NCI-H2196 treated with DMSO at 0.1 percent for 48 hours (cell line): ENCODE measurements around the gene CDH23.

Experiments
- DNase-seq: peaks from one replicate; lab custom pipeline; 2025; ENCODE audit not compliant: unreplicated experiment; lab: John Stamatoyannopoulos, UW

CDH23 gene

DNA sequence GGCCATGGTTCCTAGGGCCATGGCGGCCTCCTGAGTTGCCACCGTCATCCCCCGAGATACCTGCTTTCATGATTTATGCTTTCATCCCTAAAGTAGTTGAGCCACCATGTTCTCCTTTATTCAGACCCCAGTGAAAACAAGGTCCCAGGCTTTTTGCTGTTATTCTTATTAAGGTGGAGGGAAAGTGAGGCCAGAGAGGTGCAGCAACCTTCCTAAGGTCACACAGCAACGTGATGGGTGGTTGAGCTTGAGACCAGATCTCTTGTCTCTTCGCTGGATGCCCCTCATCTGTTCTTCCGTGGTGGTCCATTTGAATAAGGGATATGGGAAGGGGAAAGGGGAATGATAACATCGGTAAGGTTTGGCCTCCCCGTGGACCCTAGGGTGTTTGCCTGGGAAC, 180.6 kb downstream of the CDH23 start:
- no peak for DNase-seq

GRCh38 chr10:71578069-71578468, 181.3 kb downstream of the CDH23 start:
- no peak for DNase-seq

GRCh38 chr10:71579668-71580067, 182.9 kb downstream of the CDH23 start:
- no peak for DNase-seq

GRCh38 chr10:71580415-71580814, 183.7 kb downstream of the CDH23 start:
- no peak for DNase-seq

DNA sequence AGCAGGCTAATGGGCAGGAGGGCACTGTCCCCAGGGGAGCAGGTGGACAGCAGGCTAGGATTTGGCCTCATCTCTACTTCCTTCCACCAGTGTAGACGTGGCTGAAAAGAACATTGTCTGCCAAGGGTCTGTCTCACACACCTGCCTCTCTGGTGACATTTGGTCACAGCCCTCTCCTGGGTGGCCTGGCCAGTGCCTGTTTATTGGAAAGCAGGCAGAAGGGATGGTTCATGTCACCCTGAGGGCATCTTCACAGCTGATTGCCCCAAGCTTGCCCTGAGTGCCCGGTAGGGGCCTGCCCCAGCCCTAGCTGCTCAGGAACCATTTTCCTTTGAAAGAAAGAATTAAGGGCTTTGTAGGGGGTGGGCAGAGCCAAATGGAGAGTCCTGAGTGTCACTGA, 184.2 kb downstream of the CDH23 start:
- DNase-seq: no peak

DNA sequence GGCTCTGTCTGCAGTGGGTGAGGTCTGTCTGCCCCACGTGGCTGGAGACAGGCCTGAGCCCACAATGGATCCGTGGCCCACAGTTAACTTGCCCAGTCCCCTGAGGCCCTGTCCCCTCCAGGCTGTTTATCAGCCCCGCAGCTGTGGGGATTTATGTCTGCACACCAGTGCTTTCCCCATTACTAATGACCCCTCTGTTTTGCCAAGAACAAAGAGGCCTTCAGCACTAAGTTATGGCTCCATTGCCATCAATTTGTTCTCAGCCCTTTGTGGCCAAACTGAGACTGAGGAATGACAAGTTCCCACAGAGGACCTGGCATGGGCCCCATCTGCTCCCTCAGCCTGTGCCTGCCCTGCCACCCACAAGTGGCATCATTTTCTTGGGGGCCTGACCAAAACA, 184.7 kb downstream of the CDH23 start:
- DNase-seq: no peak

DNA sequence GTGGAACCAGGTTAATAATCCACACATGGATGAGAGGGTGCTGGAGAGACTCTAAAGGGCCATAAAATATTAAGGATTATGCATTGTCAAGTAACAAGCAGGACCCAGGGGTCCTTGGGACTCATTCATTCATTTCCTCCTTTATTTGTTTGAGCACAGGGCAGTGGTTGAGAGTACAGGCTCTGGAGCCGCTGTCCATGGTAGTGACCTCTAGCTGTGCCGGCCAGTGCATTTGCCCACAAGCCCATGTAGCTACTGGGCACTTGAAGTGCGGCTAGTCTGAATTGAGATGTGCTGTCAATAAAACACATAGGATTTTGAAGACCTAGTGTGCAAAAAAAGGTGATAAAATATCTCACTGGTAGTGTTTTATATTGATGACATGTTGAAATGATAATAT, 185.3 kb downstream of the CDH23 start:
- no peak for DNase-seq

DNA sequence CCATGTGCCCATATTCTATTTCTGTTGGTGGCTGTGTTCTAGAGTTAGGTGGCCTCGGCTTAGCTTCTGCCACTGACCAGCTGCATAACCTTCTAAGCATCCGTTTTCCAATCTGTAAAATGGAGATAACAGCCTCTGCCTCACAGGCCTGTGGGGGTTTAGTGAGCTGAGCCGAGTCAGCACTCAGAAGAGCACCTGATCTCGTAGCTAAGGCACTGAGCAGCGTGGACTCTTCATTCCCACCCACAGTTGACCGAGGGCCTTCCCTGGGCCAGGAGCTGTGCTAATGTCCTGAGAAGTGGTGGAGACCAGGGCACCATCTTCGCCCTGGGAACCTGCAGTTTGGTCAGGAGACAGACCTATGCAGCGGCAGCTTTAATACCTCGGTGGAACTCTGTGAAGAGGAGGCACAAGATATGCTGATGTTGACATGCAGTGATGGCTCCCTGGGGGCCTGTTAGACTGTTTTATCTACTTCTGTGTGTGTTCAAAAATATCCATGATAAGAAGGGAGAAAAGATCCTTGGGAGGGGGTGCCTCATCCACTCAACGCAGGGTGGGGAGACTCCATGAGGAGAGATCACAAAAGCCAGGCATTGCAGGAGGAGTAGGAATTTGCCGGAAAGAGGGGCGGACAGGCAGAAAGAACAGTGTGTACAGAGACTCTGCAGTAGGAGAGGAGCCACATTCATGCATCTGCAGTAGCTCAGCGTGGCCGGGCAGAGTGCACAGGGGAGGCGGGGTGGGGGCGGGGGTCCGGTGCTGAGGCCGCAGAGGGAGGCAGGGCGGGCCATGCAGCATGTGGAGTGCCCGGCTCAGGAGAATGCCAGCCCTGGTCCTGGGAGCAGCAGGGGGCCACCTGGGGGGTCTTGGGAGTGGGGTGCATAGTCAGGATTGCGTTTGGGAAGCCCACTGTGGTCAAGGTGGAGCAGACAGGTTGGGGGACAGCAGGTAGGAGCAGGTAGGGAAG, 186.1 kb downstream of the CDH23 start:
- no peak for DNase-seq

GRCh38 chr10:71584461-71584860, 187.7 kb downstream of the CDH23 start:
- no peak for DNase-seq

GRCh38 chr10:71584902-71585563, 188.3 kb downstream of the CDH23 start:
- no peak for DNase-seq

GRCh38 chr10:71585564-71586290, 189.0 kb downstream of the CDH23 start:
- no peak for DNase-seq

DNA sequence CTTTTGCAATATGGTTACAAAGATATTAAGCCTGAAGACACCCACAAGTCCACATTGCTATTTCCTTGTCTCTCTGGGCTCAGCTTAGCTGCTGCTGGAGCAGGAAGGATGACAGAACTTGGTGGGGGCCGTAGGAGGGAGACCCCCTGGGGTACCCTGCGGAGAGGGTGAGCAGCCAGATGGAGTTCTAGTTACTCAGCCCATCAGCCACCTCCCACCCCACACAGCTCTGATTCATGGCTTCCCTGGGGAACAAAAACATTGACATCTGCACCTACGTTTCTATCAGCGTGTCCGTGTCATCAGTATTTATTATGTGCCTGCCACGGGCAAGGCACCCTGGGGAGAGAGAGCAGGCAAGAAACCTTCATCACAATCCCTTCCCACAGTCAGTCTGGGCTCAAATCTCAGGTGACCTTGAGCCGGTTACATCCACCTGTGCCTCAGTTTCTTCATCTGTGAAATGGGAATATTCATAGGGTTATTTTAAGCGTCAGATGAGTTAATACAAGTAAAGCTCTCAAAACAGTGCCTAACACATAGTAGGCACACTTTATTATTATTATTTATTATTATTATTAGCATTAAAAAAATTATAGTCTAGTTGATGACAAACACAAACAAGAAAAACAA, 191.3 kb downstream of the CDH23 start:
- DNase-seq: no peak

GRCh38 chr10:71588685-71589084, 192.0 kb downstream of the CDH23 start:
- DNase-seq: no peak

DNA sequence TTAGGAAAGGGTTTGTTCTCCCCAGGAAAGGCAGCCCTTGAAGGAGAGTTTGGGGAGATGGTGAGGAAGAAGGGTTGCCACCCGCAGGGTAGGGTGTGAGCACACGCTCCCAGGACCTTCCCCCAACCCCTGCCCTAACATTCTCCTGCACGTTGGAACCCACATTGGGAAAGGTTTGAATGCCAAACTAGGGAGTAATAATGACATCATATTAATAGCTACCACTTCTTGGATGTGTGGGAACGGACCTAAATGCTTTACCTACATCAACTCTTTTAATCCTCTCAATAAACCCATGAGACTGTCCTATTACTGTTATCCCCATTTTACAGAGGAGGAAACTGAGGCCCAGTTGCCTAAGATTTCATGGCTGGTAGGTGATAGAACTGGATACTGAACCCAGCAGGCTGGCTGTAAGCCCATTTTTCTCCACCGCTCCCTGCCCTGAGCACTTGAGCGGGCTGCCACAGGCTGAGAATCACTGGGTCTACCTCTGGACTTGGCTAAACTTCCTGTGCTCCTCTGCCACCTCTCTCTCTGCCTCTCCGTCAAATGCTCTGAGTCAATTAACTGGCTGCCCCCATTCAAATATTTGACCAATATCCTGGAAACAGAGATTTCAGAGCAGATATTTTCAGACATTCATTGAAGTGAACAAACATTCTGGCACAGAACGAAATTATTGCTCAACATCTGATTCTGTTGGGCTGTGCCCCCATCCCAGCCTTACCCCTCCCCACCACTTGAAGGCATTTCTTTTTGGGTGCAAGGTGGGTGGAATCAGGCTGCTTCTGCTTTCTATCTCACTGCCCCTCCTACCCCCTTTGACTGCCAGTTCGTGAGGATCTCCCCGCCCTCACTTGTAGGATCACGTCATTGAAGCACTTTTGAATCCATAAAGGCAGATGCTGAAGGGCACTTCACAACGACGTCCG, 193.2 kb downstream of the CDH23 start:
- DNase-seq: no peak

GRCh38 chr10:71590781-71591350, 194.1 kb downstream of the CDH23 start:
- DNase-seq: no peak

DNA sequence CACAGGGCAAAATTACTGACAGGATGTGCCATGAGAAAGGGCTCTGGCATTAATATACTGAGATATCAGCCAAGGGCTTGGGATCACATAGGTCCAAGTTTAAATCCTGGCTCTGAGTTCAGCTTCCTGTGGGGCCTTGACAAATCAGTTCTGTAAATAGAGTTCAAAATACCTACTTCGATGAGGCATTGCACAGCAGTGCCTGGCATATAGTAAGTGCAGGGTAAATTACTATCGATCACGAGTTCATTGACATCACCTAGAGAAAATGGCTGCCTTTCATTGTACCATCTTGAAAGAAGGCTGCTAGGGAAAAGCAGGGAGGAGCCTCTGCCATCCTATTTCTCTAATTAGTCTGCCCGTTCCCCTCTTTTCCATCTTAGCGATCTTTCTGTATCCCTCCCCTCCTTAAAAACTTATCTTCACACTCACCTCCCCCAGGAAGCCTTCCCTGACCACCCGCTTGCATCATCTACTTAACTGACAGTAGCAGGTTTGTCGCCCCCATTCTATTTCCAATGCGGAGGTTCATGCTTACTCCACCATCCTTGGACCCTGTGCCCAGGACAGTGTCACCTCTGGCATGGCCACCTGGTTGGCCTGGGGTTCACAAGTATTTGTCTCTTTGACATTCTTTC, 198.3 kb downstream of the CDH23 start:
- no peak for DNase-seq

- no peak for DNase-seq
Observed at GRCh38 chr10:71595649-71596048, 198.9 kb downstream of the CDH23 start.

- DNase-seq: no peak
Observed at GRCh38 chr10:71596127-71596526, 199.4 kb downstream of the CDH23 start.

GRCh38 chr10:71596759-71597158, 200.0 kb downstream of the CDH23 start:
- DNase-seq: no peak
